ENCODE data around the gene NPHP4. TPM values are rescaled to one million over a fixed set of nuclear protein-coding genes. Genes with fewer than 3 reads are reported as not detected.

The NPHP4 gene
- polyA plus RNA-seq, 2 donors: 2.9 to 4.4 TPM

DNA sequence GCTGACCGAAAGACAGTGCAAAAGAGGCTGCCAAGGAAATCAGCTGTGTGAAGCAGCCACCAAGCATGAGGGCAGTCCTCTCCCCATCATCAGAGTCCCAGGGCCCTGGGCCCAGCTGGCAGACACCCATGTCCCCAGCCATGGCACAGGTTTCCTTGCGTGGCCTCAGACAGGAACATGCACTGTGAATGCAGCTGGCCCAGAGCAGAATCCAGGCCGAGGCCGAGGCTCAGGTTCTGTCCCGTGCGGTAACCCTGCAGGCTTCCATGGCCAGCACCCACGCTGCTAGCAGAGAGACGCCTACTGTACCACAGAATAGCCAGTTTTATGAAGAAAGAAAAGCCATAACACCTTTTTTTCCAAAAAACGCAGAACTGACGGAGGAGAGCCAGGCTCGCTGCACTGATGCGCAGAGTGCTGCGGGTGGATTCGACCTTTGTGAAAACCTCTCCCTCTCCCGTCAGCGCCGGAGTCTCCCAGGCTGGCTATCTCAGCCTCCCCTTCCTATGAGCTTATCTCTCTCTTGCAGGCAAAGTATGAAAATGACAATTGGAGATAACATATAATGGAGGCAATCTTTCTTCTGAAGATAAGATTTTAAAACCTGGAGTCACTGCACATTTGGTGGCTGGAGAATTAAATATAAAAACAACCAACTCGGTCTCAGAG is 106.6 kb downstream of the NPHP4 start:
- no peak overlapping the region for H3K4me3 ChIP-seq (ENCODE audit: low read depth in 1 of 2, low read length in 2 of 2)
- H3K27ac ChIP-seq (ENCODE audit: low read depth in 2 of 2, low read length in 1 of 2): no peak overlapping the region
- H3K27me3 ChIP-seq (ENCODE audit: control insufficient read depth in 1 of 2, insufficient read depth in 2 of 2, low read length in 2 of 2): no peaks in the 10 kb centered on the region
- peaks cover 0 to 2% of the 10 kb centered on the region in 2 donors for H3K9me3 ChIP-seq (ENCODE audit: control insufficient read depth in 2 of 2, insufficient read depth in 1 of 2, low read depth in 1 of 2, low read length in 1 of 2)
- 91 to 94% methylated on average over 18 of the region's 18 CpGs for WGBS, 2 donors
- peaks cover 0 to 18% of the 10 kb centered on the region in 2 donors for H3K36me3 ChIP-seq (ENCODE audit: control insufficient read depth in 2 of 2, insufficient read depth in 2 of 2, low read length in 1 of 2)
- no peaks in the 10 kb centered on the region for H3K4me1 ChIP-seq (ENCODE audit: control insufficient read depth in 2 of 2, insufficient read depth in 2 of 2, low read length in 1 of 2)

DNA sequence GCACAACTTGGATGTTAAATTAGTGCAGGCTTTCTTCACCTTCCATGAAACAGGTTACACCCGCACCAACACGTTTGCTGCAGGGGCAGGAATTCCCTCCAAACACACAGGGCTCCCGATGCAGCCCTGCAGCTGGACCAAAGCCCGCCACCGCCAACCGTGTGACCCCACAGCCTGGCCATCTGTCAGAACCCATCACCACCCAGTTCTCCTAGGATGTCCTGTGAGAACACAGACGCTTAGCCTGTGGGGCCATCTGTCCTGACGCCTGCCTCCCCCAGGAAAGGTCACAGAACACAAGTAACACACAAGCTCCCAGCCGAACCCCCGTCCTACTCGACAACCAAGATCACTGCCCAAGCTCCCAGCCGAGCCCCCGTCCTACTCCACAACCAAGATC is 108.1 kb downstream of the NPHP4 start:
- no peaks in the 10 kb centered on the region for H3K4me1 ChIP-seq (ENCODE audit: control insufficient read depth in 2 of 2, insufficient read depth in 2 of 2, low read length in 1 of 2)
- H3K36me3 ChIP-seq (ENCODE audit: control insufficient read depth in 2 of 2, insufficient read depth in 2 of 2, low read length in 1 of 2): peaks cover 0 to 23% of the 10 kb centered on the region in 2 donors
- WGBS, 2 donors: 90 to 94% methylated on average over 13 of the region's 13 CpGs
- H3K4me3 ChIP-seq (ENCODE audit: low read depth in 1 of 2, low read length in 2 of 2): no peak overlapping the region
- H3K27me3 ChIP-seq (ENCODE audit: control insufficient read depth in 1 of 2, insufficient read depth in 2 of 2, low read length in 2 of 2): no peaks in the 10 kb centered on the region
- H3K9me3 ChIP-seq (ENCODE audit: control insufficient read depth in 2 of 2, insufficient read depth in 1 of 2, low read depth in 1 of 2, low read length in 1 of 2): peaks cover 0 to 10% of the 10 kb centered on the region in 2 donors
- H3K27ac ChIP-seq (ENCODE audit: low read depth in 2 of 2, low read length in 1 of 2): no peak overlapping the region

GRCh38 chr1:5883129-5884048 is 108.8 kb downstream of the NPHP4 start:
- no peaks in the 10 kb centered on the region for H3K27me3 ChIP-seq (ENCODE audit: control insufficient read depth in 1 of 2, insufficient read depth in 2 of 2, low read length in 2 of 2)
- WGBS, 2 donors: 94 to 95% methylated on average over 30 of the region's 30 CpGs
- H3K9me3 ChIP-seq (ENCODE audit: control insufficient read depth in 2 of 2, insufficient read depth in 1 of 2, low read depth in 1 of 2, low read length in 1 of 2): peaks cover 0 to 10% of the 10 kb centered on the region in 2 donors
- peaks cover 0 to 23% of the 10 kb centered on the region in 2 donors for H3K36me3 ChIP-seq (ENCODE audit: control insufficient read depth in 2 of 2, insufficient read depth in 2 of 2, low read length in 1 of 2)
- H3K4me1 ChIP-seq (ENCODE audit: control insufficient read depth in 2 of 2, insufficient read depth in 2 of 2, low read length in 1 of 2): no peaks in the 10 kb centered on the region
- no peak overlapping the region for H3K4me3 ChIP-seq (ENCODE audit: low read depth in 1 of 2, low read length in 2 of 2)
- no peak overlapping the region for H3K27ac ChIP-seq (ENCODE audit: low read depth in 2 of 2, low read length in 1 of 2)

GRCh38 chr1:5882367-5883128 is 109.7 kb downstream of the NPHP4 start:
- 92 to 93% methylated on average over 27 of the region's 27 CpGs for WGBS, 2 donors

GRCh38 chr1:5881526-5882222 is 110.6 kb downstream of the NPHP4 start:
- WGBS, 2 donors: 94 to 95% methylated on average over 20 to 22 of the region's 22 CpGs
- H3K4me3 ChIP-seq (ENCODE audit: low read depth in 1 of 2, low read length in 2 of 2): no peak overlapping the region
- no peaks in the 10 kb centered on the region for H3K27me3 ChIP-seq (ENCODE audit: control insufficient read depth in 1 of 2, insufficient read depth in 2 of 2, low read length in 2 of 2)
- H3K27ac ChIP-seq (ENCODE audit: low read depth in 2 of 2, low read length in 1 of 2): no peak overlapping the region
- no peaks in the 10 kb centered on the region for H3K4me1 ChIP-seq (ENCODE audit: control insufficient read depth in 2 of 2, insufficient read depth in 2 of 2, low read length in 1 of 2)
- peaks cover 0 to 10% of the 10 kb centered on the region in 2 donors for H3K9me3 ChIP-seq (ENCODE audit: control insufficient read depth in 2 of 2, insufficient read depth in 1 of 2, low read depth in 1 of 2, low read length in 1 of 2)
- H3K36me3 ChIP-seq (ENCODE audit: control insufficient read depth in 2 of 2, insufficient read depth in 2 of 2, low read length in 1 of 2): peaks cover 3 to 26% of the 10 kb centered on the region in 2 donors

More at GRCh38 chr1:5882367-5883128, 109.7 kb downstream of the NPHP4 start:
- Histone ChIP-seq H3K27ac (ENCODE audit: low read depth in 2 of 2, low read length in 1 of 2) (no peak overlapping the region), H3K4me3 (ENCODE audit: low read depth in 1 of 2, low read length in 2 of 2) (no peak overlapping the region), H3K4me1 (ENCODE audit: control insufficient read depth in 2 of 2, insufficient read depth in 2 of 2, low read length in 1 of 2) (no peaks in the 10 kb centered on the region), H3K9me3 (ENCODE audit: control insufficient read depth in 2 of 2, insufficient read depth in 1 of 2, low read depth in 1 of 2, low read length in 1 of 2) (peaks cover 0 to 10% of the 10 kb centered on the region in 2 donors), H3K36me3 (ENCODE audit: control insufficient read depth in 2 of 2, insufficient read depth in 2 of 2, low read length in 1 of 2) (peaks cover 0 to 23% of the 10 kb centered on the region in 2 donors), H3K27me3 (ENCODE audit: control insufficient read depth in 1 of 2, insufficient read depth in 2 of 2, low read length in 2 of 2) (no peaks in the 10 kb centered on the region)

DNA sequence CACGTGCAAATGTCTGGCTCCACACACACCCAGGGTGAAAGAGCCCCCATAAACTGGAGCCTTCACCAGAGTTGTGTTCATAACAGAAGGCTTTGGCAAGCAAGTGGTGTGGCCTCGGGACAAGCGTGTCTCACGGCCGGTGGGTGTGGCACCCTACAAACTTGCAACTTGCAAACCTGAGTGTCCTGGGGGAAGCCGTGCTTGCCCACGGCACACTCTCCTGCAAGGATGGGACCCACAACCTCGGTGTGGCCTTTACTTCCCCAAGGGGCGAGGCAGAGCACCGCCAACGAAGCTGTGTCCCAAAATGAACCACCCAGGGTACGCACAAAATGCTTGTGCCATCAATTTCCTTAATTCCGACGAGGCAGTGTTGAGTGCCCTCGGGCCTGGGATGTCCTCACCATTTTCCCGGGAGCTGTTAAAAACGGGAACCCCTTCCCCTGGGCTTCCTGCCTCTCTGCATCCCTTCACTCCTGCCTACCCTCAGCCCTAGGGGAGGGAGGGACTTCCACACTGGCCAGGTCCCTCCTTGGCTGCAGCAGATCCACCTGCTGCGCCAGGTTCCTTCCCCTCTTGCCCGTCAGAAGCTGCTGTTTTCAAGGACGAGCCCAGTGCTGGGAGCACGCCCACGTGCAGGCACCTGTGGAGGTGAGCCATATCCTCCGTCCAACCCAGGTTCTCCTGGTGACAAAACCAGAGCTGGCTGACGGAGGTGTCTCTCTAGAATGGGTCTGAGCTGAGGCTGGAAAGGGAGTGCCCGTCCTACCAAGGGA is 111.4 kb downstream of the NPHP4 start:
- no peak overlapping the region for H3K27ac ChIP-seq (ENCODE audit: low read depth in 2 of 2, low read length in 1 of 2)
- no peak overlapping the region for H3K4me3 ChIP-seq (ENCODE audit: low read depth in 1 of 2, low read length in 2 of 2)
- no peaks in the 10 kb centered on the region for H3K27me3 ChIP-seq (ENCODE audit: control insufficient read depth in 1 of 2, insufficient read depth in 2 of 2, low read length in 2 of 2)
- WGBS, 2 donors: 94 to 96% methylated on average over 25 of the region's 25 CpGs
- peaks cover 3 to 26% of the 10 kb centered on the region in 2 donors for H3K36me3 ChIP-seq (ENCODE audit: control insufficient read depth in 2 of 2, insufficient read depth in 2 of 2, low read length in 1 of 2)
- no peaks in the 10 kb centered on the region for H3K4me1 ChIP-seq (ENCODE audit: control insufficient read depth in 2 of 2, insufficient read depth in 2 of 2, low read length in 1 of 2)
- H3K9me3 ChIP-seq (ENCODE audit: control insufficient read depth in 2 of 2, insufficient read depth in 1 of 2, low read depth in 1 of 2, low read length in 1 of 2): peaks cover 0 to 10% of the 10 kb centered on the region in 2 donors

GRCh38 chr1:5879421-5879820 is 112.8 kb downstream of the NPHP4 start:
- Histone ChIP-seq H3K27me3 (ENCODE audit: control insufficient read depth in 1 of 2, insufficient read depth in 2 of 2, low read length in 2 of 2) (no peaks in the 10 kb centered on the region), H3K9me3 (ENCODE audit: control insufficient read depth in 2 of 2, insufficient read depth in 1 of 2, low read depth in 1 of 2, low read length in 1 of 2) (peaks cover 0 to 10% of the 10 kb centered on the region in 2 donors), H3K4me1 (ENCODE audit: control insufficient read depth in 2 of 2, insufficient read depth in 2 of 2, low read length in 1 of 2) (no peaks in the 10 kb centered on the region), H3K4me3 (ENCODE audit: low read depth in 1 of 2, low read length in 2 of 2) (no peak overlapping the region), H3K27ac (ENCODE audit: low read depth in 2 of 2, low read length in 1 of 2) (no peak overlapping the region), H3K36me3 (ENCODE audit: control insufficient read depth in 2 of 2, insufficient read depth in 2 of 2, low read length in 1 of 2) (peaks cover 3 to 37% of the 10 kb centered on the region in 2 donors)
- 83 to 90% methylated on average over 7 of the region's 7 CpGs for WGBS, 2 donors

GRCh38 chr1:5878971-5879370 is 113.3 kb downstream of the NPHP4 start:
- Histone ChIP-seq H3K4me3 (ENCODE audit: low read depth in 1 of 2, low read length in 2 of 2) (no peak overlapping the region), H3K36me3 (ENCODE audit: control insufficient read depth in 2 of 2, insufficient read depth in 2 of 2, low read length in 1 of 2) (peaks cover 3 to 38% of the 10 kb centered on the region in 2 donors)
- 82 to 85% methylated on average over 4 of the region's 4 CpGs for WGBS, 2 donors

More at GRCh38 chr1:5878971-5879370, 113.3 kb downstream of the NPHP4 start:
- Histone ChIP-seq H3K9me3 (ENCODE audit: control insufficient read depth in 2 of 2, insufficient read depth in 1 of 2, low read depth in 1 of 2, low read length in 1 of 2) (peaks cover 0 to 10% of the 10 kb centered on the region in 2 donors), H3K4me1 (ENCODE audit: control insufficient read depth in 2 of 2, insufficient read depth in 2 of 2, low read length in 1 of 2) (no peaks in the 10 kb centered on the region), H3K27ac (ENCODE audit: low read depth in 2 of 2, low read length in 1 of 2) (no peak overlapping the region), H3K27me3 (ENCODE audit: control insufficient read depth in 1 of 2, insufficient read depth in 2 of 2, low read length in 2 of 2) (no peaks in the 10 kb centered on the region)
